ENCODE measurements around the gene ETV6. TPM values are rescaled to one million over a fixed set of nuclear protein-coding genes. Genes with fewer than 3 reads are reported as not detected.

Gene ETV6
- polyA plus RNA-seq, 4 donors: 13.3 to 15.2 (median 14.0) TPM

DNA sequence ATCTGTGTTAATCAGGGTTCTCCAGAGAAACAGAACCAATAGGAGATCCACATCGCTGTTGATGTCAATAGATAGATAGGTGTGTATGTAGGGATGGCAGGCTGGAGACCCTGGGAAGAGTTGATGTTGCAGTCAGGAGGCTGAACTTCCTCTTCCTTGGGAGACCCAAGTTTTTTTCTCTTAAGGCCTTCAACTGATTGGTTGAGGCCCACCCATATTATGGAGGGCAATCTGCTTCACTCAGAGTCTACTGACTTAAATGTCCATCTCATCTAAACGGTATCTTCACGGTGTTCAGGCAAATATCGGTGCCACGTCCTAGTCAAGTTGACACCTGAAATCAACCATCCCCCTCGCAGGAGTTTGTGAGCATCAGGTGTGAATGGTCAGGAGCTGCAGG, 63.0 kb downstream of the ETV6 start:
- no peak for DNase-seq (ENCODE audit: low read depth in 4 of 4, low spot score in 3 of 4)

GRCh38 chr12:11713202-11713601, 63.7 kb downstream of the ETV6 start:
- DNase-seq (ENCODE audit: low read depth in 4 of 4, low spot score in 3 of 4): no peak

GRCh38 chr12:11714626-11715025, 65.2 kb downstream of the ETV6 start:
- no peak for DNase-seq (ENCODE audit: low read depth in 4 of 4, low spot score in 3 of 4)

DNA sequence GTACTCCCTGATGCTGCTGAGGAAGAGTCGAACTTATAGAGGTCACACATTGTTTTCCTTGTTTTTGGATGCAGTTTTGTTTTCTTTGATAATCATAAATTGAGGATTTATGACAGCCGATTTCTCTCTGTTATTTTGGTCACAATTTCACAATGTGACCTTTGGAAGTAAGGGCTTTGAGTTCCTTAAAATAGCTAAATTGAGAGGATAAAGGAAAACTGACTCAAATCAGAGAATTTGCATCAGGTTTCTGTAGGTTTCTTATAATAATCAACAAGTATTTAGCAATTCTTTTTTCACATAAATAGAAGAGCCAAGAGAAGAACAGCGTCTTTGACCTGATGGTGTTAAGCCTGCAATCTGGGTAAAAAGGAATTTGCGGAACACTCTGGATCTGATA, 66.1 kb downstream of the ETV6 start:
- no peak for DNase-seq (ENCODE audit: low read depth in 4 of 4, low spot score in 3 of 4)

- DNase-seq (ENCODE audit: low read depth in 4 of 4, low spot score in 3 of 4): no peak
Measured at GRCh38 chr12:11716794-11717518, 67.5 kb downstream of the ETV6 start.

DNA sequence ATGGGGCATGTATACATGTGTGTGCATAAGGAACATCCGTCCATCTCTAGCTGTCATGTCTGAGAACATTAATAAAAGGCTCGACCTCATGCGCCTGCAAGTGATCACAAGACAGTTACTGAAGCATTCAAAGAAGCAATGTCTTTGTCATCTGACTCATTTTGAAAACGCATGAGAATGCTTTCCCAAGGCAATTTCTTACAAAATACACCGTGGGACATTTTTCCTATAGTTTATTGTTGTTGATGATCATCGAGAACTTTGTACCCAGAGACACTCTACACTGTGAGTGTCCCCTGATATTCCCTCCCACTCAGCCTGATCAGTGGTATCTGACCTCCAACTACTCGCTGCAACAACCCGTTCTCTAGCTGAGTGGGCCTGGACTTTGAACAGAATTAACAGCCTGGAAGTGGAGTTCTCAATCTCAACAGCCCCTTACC, 68.1 kb downstream of the ETV6 start:
- no peak for DNase-seq (ENCODE audit: low read depth in 4 of 4, low spot score in 3 of 4)

DNA sequence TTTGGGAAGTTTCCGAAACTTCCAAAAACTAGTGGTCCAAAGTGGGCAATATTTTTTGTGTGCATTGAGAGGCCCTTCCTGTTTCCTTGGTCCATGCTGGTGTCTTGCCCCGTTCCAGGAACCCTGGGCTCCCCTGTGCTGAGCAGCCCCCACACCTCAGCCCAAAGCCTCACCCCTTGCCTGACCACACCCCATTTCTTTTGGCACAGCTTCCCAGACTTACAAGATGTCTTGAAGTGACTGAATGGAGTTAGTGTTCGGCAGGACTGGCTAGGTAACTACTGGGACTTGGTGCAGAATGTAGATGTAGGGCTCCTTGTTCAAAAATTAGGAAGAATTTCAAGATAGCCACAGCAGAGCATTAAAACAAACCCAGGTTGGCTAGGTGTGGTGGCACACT, 68.6 kb downstream of the ETV6 start:
- no peak for DNase-seq (ENCODE audit: low read depth in 4 of 4, low spot score in 3 of 4)

- no peak for DNase-seq (ENCODE audit: low read depth in 4 of 4, low spot score in 3 of 4)
Measured at GRCh38 chr12:11718768-11719253, 69.3 kb downstream of the ETV6 start.

GRCh38 chr12:11719678-11720099, 70.2 kb downstream of the ETV6 start:
- no peak for DNase-seq (ENCODE audit: low read depth in 4 of 4, low spot score in 3 of 4)

- no peak for DNase-seq (ENCODE audit: low read depth in 4 of 4, low spot score in 3 of 4)
Measured at GRCh38 chr12:11722071-11722470, 72.6 kb downstream of the ETV6 start.

DNA sequence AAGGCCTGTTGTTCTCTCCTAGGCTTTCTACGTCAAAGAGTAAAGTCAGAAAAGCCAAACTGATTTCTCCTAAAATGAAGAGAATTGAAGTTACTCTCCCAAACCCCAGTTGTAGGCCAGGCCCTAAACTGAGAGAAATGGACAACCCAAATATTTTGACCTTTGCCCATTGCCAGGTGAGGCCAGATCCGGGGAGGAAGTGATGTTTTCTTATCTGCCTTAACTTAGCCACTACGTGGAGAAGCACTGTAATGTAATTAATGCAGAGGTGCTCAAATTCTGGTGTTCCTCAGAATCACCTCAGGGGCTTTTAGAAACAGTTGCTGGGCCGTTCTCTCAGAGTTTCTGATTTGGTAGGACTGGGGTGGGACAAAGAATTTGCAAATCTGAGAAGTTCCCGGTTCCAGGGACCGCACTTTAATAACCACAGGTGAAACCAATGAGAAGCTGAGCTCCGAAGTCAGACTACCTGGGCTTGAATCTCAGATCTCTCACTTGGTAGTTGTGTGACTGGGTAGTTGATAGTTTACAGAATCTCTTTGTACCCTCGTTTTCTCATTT, 73.2 kb downstream of the ETV6 start:
- no peak for DNase-seq (ENCODE audit: low read depth in 4 of 4, low spot score in 3 of 4)

DNA sequence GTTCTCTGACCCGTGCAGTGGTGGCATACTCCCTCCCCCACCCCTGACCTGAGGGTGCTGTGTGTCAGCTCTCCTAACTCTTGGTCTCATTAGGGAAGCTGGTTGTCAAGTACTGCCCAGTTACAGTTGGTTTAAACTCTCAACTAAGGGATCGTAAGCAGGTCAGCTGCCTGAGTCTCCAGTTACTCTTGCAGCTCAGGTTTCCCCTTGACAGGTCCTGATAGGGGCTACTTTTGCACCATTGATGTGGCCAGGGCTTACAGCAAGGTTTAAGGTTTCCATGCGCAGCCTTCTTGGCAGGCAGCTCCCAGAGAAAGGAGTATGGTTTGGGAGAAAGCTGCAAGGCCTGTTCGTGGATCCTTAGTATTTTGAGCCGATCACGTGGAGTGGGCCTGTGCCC, 74.5 kb downstream of the ETV6 start:
- DNase-seq (ENCODE audit: low read depth in 4 of 4, low spot score in 3 of 4): no peak

DNA sequence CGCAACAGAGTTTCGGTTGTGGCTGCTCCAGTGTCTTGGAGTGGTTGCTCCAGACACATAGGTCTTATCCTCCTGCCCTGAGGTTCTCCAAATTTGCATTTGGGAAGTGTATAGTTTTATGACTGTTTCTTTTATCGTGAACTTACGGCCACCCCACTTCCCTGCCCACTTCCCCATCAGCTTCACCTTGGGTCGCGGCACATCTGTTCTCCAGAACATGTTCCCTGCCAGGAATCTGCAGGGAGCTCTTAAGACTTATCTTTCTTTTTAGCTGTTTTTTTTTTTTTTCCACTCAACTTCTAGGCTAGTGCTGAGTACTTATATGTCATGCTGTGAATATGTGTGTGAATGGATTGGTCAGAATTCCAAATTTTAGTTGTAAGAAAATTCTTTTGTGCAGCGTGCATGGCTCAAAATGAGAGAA, 75.4 kb downstream of the ETV6 start:
- DNase-seq (ENCODE audit: low read depth in 4 of 4, low spot score in 3 of 4): no peak

GRCh38 chr12:11725686-11726085, 76.2 kb downstream of the ETV6 start:
- no peak for DNase-seq (ENCODE audit: low read depth in 4 of 4, low spot score in 3 of 4)

DNA sequence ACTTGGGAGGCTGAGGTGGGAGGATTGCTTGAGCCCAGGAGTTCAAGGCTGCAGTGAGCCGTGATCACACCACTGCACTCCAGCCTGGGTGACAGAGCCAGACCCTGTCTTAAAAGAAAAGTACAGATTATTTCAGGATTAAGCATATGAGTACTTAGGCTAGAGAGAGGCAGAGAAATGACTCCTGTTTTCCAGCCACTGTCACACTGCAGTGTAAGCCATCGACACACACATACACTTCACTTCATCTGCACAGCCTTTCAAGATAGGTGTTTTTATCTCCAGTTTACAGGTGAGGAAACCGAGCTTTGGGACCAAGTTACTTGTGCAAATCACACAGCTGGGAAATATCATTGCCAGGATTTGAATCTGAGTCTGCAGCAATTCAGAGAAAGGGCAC, 77.2 kb downstream of the ETV6 start:
- DNase-seq (ENCODE audit: low read depth in 4 of 4, low spot score in 3 of 4): no peak

GRCh38 chr12:11727133-11727664, 77.7 kb downstream of the ETV6 start:
- DNase-seq (ENCODE audit: low read depth in 4 of 4, low spot score in 3 of 4): no peak

- no peak for DNase-seq (ENCODE audit: low read depth in 4 of 4, low spot score in 3 of 4)
Measured at GRCh38 chr12:11728154-11728755, 78.8 kb downstream of the ETV6 start.

DNA sequence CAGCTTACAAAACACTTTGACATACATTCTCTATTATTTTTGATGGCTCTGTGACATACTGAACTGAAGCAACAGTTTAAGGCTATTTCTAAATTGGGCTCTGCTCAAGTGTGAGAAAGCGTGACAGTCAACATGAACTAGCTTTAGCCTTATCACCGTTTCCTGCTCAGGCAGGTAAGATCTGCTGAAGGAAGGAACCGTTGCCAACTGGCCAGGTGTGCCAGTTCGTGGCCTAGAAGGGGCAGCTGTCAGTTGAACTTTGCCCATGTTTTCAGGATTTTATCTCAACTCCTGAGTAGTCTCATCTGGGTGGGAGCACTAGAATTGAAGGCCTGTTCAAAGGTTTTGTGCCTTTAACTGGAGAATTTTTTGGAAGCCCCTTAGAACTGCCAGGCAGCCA, 79.5 kb downstream of the ETV6 start:
- no peak for DNase-seq (ENCODE audit: low read depth in 4 of 4, low spot score in 3 of 4)

- DNase-seq (ENCODE audit: low read depth in 4 of 4, low spot score in 3 of 4): no peak
Measured at GRCh38 chr12:11729439-11730150, 80.1 kb downstream of the ETV6 start.

DNA sequence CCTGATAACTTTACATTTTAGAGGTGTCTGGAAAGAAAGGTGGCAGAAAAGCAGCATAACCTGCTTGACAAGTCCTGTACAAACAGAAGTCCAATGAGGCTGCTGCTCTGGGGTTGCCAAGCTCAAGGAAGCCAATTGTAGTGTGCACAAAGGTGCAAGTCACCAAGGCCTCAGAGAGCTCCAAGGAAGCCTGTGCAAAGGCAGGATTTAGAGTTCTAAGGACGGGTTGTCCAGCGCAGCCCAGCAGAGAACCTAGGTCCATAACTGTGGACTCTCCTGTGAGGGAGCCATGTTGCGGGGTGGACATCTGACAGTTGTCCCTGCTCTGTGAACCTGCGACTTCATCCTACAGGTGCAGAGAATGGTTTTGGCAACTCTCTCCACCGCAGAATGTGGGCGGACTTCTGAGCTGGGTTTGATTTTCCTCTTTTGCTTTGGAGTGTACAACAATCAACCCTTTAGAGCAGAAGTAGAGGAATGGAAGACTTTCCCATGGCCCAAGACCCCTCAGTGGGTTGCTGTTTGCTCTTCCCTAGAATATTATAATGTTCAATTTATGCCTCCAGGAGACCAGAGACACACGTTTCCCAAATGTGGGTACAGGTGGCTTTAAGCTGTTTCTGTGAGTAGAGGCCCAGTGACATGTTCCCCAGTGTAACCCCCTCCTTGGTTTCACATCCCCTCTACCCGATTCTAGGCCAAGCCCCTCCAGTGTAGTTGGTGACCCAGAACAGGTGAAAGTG, 81.0 kb downstream of the ETV6 start:
- peak in 2 of 4 donors; percentile 40 to 53 for DNase-seq (ENCODE audit: low read depth in 4 of 4, low spot score in 3 of 4)

GRCh38 chr12:11731042-11731357, 81.5 kb downstream of the ETV6 start:
- DNase-seq (ENCODE audit: low read depth in 4 of 4, low spot score in 3 of 4): no peak
